Cardiac fibroblast (primary cell): ENCODE results near the gene RAET1L.
"Not testable (repeated sequence)": the region's sequence is repeated elsewhere in the genome, so short reads cannot be mapped to it uniquely, and the experiment has no call there.

ENCODE experiments used
- DNase-seq, 2 donors: peaks; one replicate each; pipeline versions ENCODE4 v3.0.0 to v3.0.0-alpha.2; 2010; ENCODE audit warnings: low read depth in 2 of 2
- H3K4me3 ChIP-seq, 2 donors: replicated peaks in 1 of 2; 1 replicate in 1 of 2; 2 replicates in 1 of 2; pipeline ENCODE4 v1.5.1; 2011; ENCODE audit warnings: low read depth in 2 of 2, low read length in 2 of 2, mild to moderate bottlenecking in 2 of 2, moderate library complexity in 1 of 2
- TF ChIP-seq, protein P1 (sequence below): IDR thresholded peaks from one replicate; pipeline ENCODE4 v1.5.1; 2011; ENCODE audit warnings: low read depth, mild to moderate bottlenecking, low read length, inconsistent platforms

The RAET1L gene

GRCh38 chr6:150068720-150069648 lies 43.7 kb upstream of the RAET1L start, which contains the start of gene ULBP3:
ULBP3 (minus strand) TSS chr6:150069121; CDS start chr6:150069066, 55 bp downstream.
- peak within 1 kb of the TSS; percentile 75 to 80 for H3K4me3 ChIP-seq
- TF ChIP-seq, protein P1, sequence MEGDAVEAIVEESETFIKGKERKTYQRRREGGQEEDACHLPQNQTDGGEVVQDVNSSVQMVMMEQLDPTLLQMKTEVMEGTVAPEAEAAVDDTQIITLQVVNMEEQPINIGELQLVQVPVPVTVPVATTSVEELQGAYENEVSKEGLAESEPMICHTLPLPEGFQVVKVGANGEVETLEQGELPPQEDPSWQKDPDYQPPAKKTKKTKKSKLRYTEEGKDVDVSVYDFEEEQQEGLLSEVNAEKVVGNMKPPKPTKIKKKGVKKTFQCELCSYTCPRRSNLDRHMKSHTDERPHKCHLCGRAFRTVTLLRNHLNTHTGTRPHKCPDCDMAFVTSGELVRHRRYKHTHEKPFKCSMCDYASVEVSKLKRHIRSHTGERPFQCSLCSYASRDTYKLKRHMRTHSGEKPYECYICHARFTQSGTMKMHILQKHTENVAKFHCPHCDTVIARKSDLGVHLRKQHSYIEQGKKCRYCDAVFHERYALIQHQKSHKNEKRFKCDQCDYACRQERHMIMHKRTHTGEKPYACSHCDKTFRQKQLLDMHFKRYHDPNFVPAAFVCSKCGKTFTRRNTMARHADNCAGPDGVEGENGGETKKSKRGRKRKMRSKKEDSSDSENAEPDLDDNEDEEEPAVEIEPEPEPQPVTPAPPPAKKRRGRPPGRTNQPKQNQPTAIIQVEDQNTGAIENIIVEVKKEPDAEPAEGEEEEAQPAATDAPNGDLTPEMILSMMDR, result peak; percentile 59
- DNase-seq, result peak; percentile 96

DNA sequence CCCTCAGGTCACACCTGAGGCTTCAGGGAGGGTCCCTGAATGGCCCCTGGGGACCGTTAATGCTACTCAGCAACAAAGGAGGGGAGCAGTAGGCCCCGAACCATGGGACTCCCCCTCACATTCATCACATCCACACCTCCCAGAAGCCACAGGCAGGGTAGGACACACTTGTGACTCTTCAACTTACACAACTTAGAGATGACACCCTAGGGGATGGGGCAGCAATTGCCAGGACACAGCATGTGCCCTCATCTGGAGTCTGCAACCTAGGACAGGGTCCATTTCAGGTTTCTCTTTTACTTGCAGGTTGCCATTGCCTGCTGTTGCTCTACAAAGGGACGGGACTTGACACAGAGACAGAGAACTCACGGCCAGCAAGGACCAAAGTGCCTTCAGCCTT lies 42.8 kb upstream of the RAET1L start:
- H3K4me3 ChIP-seq, result peak overlapping the region; percentile 75 to 80
- peak in 1 of 2 donors; percentile 6 for DNase-seq
- TF ChIP-seq, protein P1, result no peak

DNA sequence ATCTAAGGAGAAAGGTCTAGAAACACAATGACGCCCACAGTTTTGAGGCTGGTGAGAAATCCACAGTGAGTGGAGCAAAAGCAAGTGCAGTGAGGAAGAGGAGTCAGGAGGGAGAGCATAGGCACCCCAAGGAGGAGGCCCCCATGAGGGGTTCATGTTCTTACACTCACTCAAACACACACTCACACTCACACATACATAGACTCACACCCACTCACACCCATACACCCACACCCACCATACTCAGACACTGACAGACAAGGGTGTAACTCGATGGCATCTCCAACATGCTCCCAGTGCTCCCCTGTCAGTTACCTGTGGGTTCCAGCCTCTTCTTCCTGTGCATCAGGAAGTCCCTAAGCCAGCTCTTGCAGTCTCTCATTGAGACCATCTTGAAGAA lies 39.8 kb upstream of the RAET1L start:
- TF ChIP-seq, protein P1, result no peak
- no peak overlapping the region for H3K4me3 ChIP-seq
- DNase-seq, result no peak

DNA sequence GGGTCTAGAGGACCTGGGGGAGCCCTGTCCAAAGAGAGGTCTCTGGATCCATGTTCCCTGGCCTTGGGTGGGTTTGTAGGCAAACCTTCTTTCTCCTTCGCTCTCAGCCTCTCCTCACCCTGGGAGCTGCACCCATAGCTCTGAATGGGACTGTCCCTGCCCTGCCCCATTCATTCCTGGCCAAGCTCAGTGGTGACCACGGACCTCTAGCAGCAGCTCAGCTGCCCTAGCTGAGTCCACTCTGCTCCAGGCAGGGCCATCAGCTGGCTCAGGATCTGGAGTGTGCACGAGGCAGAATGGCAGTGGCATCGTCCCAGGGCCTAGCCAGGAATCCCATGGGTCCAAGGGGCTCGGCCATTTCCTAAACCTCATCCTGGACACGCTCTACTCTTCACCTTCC lies 38.3 kb upstream of the RAET1L start:
- TF ChIP-seq, protein P1, result no peak
- no peak for DNase-seq
- H3K4me3 ChIP-seq, result no peak overlapping the region

- not testable (repeated sequence) for H3K4me3 ChIP-seq, DNase-seq
Measured at GRCh38 chr6:150059973-150060372, 34.6 kb upstream of the RAET1L start.

DNA sequence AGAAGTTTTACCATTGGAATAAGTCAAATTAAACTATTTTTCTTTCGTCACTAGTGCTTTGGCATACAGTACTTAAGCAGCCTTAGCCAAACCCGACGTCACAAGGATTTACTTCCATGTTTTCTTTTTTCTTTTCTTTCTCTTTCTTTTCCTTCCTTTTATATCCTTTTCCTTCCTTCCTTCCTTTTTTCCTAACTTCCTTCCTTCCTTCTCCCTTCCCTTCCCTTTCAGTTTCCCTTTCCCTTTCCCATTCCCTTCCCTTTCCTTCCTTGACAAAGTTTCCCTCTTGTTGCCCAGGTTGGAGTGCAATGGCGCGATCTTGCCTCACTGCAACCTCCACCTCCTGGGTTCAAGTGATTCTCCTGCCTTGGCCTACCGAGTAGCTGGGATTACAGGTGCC lies 33.7 kb upstream of the RAET1L start:
- TF ChIP-seq, protein P1, result no peak
- no peak overlapping the region for H3K4me3 ChIP-seq
- DNase-seq, result no peak

- TF ChIP-seq, protein P1, result no peak
- no peak overlapping the region for H3K4me3 ChIP-seq
- DNase-seq, result no peak
Measured at GRCh38 chr6:150058231-150058792, 33.0 kb upstream of the RAET1L start.
